Measurements from ENCODE around the gene CDKN2D.
"Not testable (repeated sequence)": the region's sequence is repeated elsewhere in the genome, so short reads cannot be mapped to it uniquely, and the experiment has no call there.

CDKN2D gene

DNA sequence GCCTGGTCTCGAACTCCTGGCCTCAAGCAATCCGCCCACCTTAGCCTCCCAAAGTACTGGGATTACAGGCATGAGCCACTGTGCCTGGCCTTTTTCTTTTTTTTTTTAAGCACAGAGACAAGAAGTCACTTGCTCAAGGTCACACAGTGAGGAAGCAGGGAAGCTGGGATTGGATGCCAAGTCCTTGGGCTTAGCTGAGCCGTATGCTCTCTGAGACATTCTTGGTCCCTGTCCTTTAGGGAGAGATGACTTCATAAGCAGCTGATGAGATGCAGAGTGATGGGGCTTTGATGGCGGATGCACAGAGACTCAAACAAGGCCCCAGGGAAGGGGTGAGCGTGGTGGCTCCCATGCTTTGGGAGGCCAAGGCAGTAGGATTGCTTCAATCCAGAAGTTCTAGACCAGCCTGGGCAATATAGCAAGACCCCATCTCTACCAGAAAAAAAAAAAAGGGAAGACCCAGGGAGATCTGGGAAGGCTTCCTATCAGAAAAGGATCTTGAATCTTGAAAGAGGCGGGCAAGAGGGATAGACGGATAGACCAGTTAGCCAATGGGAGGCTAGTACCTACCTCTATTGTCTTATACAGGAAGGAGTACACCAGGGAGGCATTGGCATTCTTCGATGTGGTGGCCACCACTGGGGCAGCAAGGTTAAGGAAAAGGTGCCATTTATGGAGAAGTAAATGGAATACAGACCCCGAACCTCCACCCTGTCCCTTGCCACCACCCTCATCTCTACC is 14.4 kb upstream of the CDKN2D start:
- H3K27ac ChIP-seq, result no peak overlapping the region

DNA sequence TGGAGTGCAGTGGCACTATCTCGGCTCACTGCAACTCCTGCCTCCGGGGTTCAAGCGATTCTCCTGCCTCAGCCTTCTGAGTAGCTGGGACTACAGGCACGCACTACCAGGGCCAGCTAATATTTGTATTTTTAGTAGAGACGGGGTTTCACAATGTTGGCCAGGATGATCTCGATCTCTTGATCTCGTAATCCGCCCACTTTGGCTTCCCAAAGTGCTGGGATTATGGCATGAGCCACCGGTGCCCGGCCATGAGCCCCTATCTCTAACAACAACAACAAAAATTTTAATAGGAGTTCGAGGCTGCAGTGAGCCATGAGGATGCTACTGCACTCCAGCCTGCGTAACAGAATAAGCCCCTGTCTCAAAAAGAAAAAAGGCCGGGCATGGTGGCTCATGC is 13.3 kb upstream of the CDKN2D start:
- Histone ChIP-seq H3K27ac (no peak overlapping the region), H3K4me3 (no peak overlapping the region)

More for the DNA sequence above, 14.4 kb upstream of the CDKN2D start:
- no peak overlapping the region for H3K4me3 ChIP-seq

DNA sequence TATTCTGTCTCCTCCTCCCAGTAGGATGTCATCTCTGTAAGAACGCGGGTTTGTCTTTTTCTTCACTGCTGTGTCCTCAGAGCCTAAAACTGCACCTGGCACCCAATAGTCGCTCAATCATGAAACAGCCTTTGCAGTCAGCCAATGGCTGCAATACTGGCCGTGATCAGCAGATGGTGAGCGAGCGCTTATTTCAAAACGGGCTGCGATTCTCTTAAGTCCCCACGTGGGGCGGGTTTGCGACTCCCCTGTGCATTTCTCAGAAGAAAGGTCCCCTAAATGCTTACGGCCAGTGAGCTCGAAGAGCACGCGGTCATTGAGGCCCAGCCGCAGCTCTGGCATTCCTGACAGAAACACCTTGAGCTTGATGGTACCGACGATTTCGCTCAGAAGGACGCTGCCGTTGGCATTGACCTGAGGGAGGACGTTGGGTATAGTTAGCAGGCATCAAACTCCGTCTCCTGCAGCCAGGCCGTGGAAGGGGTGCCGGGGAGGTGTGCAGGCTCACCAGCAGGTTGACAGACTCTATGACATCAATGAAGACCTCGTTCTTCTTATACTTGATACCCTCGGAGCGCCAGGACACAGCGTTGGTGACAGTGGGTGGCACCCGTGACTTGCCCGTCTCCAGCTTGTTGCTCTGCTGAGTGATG is 12.3 kb upstream of the CDKN2D start:
- Histone ChIP-seq H3K27ac (no peak overlapping the region), H3K4me3 (no peak overlapping the region)

DNA sequence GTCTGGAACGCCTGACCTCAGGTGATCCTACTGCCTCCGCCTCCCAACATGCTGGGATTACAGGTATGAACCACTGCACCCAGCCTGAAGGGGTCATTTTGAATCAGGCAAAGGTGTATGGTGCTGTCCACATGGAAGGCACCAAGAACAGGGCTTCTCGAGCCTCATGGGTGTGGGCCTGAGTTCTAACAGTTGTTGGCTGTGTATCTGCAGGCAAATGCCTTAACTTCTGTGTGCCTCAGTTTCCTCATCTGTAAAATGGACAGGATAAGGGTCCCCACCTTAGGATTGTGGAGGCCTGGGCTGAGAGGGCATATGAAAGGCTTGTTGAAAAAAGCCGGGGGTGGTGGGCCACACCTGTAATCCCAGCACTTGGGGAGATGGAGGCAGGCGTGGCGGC is 9.2 kb upstream of the CDKN2D start:
- no peak overlapping the region for H3K4me3 ChIP-seq
- no peak overlapping the region for H3K27ac ChIP-seq

DNA sequence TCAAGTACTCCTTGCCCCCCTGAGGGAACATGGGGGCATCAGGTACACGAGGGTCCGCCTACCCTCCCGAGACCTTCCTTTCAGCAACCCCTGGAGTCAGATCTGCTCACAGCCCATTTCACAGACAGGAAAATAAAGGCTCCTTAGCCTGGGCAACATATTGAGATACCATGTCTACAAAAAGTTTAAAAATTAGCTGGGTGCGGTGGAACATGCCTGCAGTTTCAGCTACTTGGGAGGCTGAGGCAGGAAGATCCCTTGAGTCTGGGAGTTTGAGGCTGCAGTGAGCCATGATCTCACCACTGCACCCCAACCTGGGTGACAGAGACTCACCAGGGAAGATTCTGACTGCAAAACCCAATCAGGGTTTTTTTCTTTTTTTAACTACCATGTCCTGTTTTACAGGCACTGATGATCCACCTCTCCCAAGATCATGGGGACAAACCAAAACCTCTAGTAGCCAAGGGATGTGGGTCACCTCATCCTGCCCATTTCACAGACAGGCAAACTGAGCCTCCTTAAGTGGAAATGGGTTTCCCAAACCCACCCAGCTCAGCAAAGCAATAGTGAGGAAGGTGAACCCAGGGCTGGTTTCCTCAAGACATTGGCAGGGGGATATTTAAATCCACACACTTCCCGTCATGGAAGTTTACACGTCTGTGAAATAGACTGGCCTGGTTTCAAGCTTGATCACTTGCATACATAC is 6.4 kb upstream of the CDKN2D start:
- H3K27ac ChIP-seq, result no peak overlapping the region
- H3K4me3 ChIP-seq, result no peak overlapping the region

DNA sequence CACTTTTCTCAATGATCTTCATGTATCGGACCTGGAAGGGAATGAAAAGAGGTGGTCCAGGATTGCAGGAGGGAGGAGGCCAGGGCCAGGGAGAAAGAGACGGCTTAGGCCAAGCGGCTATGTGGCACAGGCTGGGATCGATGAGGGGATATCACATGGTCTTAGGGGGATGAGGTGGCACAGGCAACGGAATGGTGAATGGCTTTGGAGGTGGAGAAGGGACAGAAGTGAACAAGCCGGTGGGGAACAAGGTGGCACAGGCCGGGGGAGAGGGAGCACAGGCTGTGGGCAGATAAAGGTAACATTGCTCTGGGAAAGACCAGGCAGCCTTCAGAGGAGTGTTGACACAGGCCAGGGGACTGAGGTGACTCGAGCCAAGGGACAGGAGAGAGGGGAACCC is 5.7 kb upstream of the CDKN2D start:
- no peak overlapping the region for H3K27ac ChIP-seq
- H3K4me3 ChIP-seq, result no peak overlapping the region

DNA sequence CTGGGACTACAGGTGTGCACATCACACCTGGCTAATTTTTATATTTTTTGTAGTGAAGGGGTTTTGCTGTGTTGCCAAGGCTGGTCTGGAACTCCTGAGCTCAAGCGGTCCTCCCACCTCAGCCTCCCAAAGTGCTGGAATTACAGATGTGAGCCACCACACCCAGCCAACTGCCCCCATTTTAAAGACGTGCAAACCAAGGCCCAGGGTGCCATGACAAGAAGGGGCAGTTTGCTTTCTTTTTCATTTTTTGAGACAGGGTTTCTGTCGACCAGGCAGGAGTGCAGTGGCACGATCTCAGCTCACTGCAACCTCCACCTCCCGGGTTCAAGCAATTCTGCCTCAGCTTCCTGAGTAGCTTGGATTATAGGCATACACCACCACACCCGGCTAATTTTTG is 5.0 kb upstream of the CDKN2D start:
- not testable (repeated sequence) for H3K4me3 ChIP-seq, H3K27ac ChIP-seq

DNA sequence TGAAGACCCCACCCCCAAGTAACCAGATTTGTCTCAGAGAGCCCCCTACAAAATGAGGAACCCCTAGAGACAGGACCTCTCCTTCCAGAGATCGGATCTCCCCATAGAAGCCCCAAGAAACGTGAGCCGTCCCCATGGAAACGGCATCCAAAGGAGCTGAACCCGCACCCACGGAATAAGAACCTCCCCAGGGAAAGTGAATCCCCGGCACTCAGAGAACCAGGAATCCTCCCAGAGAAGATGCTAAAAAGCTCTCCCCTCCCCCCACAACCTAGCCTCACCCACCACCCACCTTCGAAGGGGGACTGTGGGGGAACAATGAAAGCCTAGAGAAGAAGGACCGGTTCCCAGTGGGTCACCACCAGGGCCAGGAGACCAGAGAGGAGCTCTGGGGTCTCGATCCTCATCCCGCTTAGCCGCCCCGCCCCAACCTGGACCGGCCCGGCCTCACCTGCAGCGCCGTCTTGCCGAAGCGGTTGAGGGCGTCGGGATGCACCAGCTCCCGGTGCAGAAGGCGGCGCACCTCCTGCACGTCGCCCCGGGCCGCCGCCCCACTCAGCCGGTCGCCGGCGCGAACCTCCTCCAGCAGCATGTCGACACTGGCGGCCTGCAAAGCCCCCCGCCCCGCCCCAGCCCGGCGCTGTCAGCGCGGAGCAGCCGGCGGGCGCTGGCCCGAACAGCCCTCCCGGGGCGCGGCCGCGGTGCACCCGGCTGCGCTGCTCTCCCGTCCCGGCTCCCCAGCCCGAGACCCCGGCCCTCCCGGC is 535 bp downstream of the CDKN2D start:
- H3K4me3 ChIP-seq, result peak overlapping the region; percentile 54 to 93 (median 63)
- H3K27ac ChIP-seq, result peak overlapping the region; percentile 14 to 95 (median 84)

DNA sequence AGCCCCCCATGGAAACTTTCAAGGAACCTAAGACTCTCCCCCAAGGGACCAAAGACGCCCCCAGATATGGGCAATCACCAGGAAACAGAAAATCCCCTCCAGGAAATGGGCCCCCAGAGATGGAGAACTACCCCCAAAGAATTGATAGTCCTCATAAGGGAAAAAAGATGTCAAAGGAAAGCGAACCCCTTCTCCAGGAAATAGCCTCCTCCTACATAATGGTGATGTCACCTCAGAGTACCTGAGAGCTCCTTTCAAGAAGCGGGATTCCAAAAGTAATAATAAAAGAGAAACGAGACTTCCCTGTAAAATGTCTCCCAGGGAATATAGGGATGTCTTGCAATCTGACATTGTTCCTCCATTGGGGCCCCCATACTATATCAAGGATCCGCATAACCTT is 1.1 kb downstream of the CDKN2D start:
- Histone ChIP-seq H3K27ac (peak overlapping the region in 18 of 21 experiments; percentile 30 to 95 (median 88)), H3K4me3 (peak overlapping the region; percentile 54 to 93 (median 63))

DNA sequence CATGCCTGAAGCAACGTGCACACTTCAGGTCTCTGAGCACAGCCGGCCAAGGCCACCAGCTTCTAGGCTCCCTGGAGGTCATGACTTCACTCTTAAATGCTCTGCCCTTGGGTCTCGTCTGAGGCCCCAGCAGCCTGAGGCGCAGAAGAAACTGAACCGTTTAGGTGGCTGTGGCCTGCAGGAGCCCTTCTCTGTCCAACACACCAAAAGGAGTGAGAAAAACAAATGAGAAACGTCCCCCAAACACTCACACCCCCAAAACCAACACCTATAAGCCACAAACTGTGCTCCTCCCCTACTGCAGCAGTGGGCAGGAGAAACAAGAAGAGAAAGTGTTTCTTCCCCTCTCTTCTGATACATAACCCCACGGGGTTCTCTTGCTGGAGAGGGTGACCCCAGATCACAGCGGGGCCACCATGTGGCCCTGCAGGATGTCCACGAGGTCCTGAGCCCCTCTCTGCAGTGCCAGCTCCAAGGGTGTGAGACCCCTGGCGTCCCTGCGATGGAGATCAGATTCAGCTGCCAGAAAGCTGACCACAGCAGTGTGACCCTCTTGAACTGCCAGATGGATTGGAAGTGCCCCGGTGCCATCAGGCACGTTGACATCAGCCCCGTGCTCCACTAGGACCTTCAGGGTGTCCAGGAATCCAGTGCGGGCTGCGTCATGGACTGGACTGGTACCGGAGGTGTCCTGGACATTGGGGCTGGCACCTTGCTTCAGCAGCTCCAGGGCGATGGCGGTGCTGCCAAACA is 1.9 kb downstream of the CDKN2D start:
- Histone ChIP-seq H3K4me3 (peak overlapping the region; percentile 4 to 93 (median 87)), H3K27ac (peak overlapping the region in 20 of 21 experiments; percentile 30 to 95 (median 88))

DNA sequence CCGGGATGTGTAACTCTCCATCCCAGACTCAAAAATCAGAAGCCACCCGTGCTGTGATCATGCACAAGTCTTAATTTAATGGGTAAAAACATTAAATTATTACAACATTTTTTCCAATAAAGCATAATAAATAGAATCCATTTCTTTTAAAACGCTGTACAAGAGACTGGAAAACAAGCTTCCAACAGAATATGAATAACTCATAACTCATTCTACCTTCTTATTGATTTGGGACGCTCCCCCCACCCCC is 2.4 kb downstream of the CDKN2D start:
- H3K4me3 ChIP-seq, result peak overlapping the region; percentile 69 to 93 (median 87)

DNA sequence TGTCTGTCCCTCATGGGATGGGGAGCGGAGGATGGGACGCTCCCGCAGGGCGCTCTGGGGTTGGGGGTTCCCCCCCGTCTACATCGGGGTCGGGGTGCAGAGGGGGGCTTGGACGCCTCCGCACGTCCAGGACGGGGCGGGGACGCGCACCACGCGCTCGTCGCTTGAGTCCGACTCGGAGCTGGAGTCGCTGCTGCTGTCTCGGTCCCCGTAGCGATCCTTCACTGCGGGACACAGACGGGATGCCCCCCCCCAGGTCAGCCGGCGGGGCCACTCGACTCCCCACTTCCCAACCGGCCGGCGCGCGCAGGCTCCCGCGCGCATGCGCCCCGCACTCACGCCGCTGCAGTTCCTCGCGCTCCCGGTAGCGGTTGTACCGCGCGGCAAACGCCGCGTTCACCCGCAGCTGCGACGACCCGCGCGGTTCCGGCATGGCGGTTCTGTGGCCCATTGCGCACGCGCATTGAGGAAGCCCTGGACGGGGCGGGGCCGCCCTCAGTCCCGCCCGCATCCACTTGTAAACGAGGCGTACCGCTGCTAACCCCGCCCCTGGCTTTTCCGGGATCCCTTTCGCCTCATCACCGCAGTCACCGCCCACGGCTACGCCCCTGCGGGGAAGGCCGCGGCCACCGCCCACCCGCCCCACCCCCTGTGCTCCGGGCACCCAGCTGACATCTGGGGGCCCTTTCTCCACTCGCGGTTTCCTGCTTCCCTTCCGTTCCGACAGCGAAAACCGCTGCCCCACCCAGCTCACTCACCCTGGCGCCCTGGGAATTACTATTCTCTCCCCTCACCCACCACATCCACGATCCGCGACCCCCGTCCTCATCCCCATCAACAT is 3.0 kb downstream of the CDKN2D start, which contains the start of gene KRI1:
Gene KRI1, minus strand, starts transcription at position 444 of the 841 bp plus-strand sequence. Its CDS starts 11 bp downstream, at position 433.
- peak within 1 kb of the TSS; percentile 23 to 95 (median 90) for H3K27ac ChIP-seq

More for the DNA sequence above, 2.4 kb downstream of the CDKN2D start:
- H3K27ac ChIP-seq, result peak overlapping the region in 20 of 21 experiments; percentile 30 to 95 (median 88)

DNA sequence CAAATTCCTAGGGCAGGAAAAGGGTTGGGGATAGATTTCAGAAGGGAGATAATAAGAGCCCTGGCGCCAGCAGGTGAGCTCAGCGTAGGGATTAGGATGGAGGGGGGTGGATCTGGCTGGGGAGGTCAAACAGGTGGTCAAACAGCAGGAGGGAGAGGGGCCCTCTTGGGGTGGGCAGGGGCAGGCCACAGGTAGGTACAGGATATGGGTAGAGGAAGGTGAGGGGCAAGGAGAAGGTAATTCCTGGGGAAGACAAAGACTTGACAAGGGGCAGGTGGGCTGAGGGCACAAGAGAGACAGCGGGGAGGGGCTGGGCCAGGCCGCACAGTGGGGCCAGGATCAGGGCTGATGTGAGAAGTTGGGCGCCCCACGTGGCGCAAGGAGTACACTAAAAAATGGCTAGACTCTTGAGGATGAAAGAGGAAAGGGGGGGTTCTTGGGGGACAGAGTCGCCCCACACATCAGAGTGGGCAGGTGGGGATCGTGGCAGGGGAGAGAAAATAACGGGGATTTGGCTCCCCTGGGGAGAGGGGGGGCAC is 3.7 kb downstream of the CDKN2D start:
- H3K4me3 ChIP-seq, result peak overlapping the region; percentile 69 to 93 (median 87)
- H3K27ac ChIP-seq, result peak overlapping the region; percentile 23 to 95 (median 90)

More for the DNA sequence above, 3.0 kb downstream of the CDKN2D start, which contains the start of gene KRI1:
- H3K4me3 ChIP-seq, result peak within 1 kb of the TSS; percentile 69 to 93 (median 87)

DNA sequence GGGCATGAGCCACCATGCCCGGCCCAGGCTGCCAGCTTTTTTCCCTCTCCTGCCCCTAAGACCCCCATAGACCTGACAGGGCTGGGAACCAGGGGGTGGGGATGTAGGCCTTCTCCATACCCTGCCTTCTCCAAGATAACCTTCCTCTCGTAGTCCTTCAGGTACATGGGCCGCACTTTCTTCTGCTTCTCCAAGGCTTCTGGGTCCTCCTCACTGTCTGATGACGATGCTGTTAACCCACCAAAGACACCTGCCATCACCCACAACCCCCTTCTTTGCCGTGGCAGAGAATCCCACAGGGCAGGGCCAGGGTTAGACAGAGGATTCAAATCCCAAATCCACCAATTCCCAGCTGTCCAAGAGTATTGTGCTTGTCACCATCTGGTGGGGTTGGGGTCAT is 6.2 kb downstream of the CDKN2D start:
- no peak overlapping the region for H3K4me3 ChIP-seq
- no peak overlapping the region for H3K27ac ChIP-seq

DNA sequence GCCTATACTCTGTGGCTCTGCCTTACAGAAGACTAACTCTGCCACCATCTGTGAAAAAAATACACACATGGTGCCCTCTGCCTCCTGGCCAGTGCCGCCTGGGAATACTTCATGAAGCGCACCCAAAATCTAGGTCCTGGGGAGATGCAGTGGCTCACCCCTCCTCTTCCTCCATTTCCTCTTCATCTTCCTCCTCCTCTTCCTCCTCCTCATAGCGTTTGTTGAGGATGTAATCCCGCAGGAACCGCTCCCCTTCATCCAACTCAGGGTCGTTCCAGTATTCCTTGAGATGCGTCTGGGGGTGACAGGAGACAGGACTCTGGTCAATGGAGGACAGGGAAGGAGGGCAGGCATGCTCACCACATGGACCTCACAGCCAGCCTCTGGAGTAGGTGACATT is 8.6 kb downstream of the CDKN2D start:
- Histone ChIP-seq H3K4me3 (no peak overlapping the region), H3K27ac (no peak overlapping the region)

DNA sequence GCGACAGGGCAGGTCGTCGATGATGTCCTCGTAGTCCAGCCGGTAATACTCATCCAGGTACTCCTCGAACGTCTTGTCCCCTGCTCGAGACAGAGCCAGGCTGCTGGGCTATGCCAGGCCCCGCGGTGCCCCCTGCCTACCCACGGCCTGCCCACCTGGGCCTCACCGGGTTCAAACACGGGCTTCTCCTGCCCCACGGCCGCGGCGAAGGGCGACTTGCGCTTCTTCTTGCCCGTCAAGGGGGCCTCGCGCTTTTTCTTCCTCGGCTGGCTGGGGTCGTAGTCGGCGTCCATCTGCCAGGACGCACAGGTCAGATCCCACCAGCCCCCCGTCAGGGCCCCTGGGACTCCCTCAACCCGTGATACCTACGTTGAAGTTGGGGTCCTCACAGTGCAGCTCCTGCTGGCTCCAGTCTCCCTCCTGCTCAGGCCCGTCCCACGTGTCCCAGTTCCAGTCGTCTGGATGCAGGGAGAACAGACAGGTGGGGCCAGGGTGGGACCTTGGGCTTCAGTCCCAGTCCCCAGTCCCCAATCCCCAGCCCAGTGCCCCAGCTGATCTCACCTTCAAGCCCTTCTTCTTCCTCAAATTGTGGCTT is 11.1 kb downstream of the CDKN2D start:
- H3K27ac ChIP-seq, result no peak overlapping the region
- H3K4me3 ChIP-seq, result no peak overlapping the region

DNA sequence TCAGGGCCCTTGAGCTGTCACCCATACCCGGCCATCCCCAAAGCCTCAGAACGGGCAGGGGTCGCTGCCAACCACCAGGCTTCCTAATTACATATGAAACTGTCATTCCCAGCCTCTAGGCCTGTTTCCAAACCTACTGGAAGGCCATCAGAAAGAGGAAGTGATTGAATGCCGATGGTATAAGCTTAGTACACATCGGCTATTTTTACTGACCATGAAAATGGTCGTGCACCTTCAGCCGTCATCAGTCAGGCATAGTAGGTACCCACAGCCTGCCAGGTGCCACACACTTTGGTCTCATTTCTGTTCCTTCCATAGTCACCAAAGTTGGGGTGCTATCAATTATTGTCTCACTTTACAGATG is 13.2 kb downstream of the CDKN2D start:
- peak overlapping the region in 18 of 21 experiments; percentile 32 to 89 (median 72) for H3K27ac ChIP-seq

More for the DNA sequence above, 13.2 kb downstream of the CDKN2D start:
- H3K4me3 ChIP-seq, result no peak overlapping the region

Data from skin epidermis (tissue), 12 donors.